HG03060 (cell line): ENCODE data around the gene PDE1C.

Experiments used
- ATAC-seq: cut with Tn5 transposase; IDR thresholded peaks from one replicate; pipeline ENCODE4 v1.9.1; 2021; ENCODE audit warnings: low read depth, moderate number of reproducible peaks; ENCODE audit not compliant: unreplicated experiment

PDE1C gene

GRCh38 chr7:32001948-32002347, 68.3 kb downstream of the PDE1C start:
- ATAC-seq = no peak

- no peak for ATAC-seq
Observed at GRCh38 chr7:31997423-31997822, 72.8 kb downstream of the PDE1C start.

- no peak for ATAC-seq
Observed at GRCh38 chr7:31995134-31995533, 75.1 kb downstream of the PDE1C start.

GRCh38 chr7:31991846-31992245, 78.4 kb downstream of the PDE1C start:
- no peak for ATAC-seq

GRCh38 chr7:31991406-31991805, 78.8 kb downstream of the PDE1C start:
- ATAC-seq = no peak

GRCh38 chr7:31986878-31987518, 83.2 kb downstream of the PDE1C start:
- no peak for ATAC-seq

- ATAC-seq = no peak
Observed at GRCh38 chr7:31982962-31983361, 87.2 kb downstream of the PDE1C start.

GRCh38 chr7:31981874-31982390, 88.3 kb downstream of the PDE1C start:
- no peak for ATAC-seq

- ATAC-seq = no peak
Observed at GRCh38 chr7:31979690-31980330, 90.4 kb downstream of the PDE1C start.

- ATAC-seq = no peak
Observed at GRCh38 chr7:31975546-31975945, 94.7 kb downstream of the PDE1C start.

- no peak for ATAC-seq
Observed at GRCh38 chr7:31974351-31974750, 95.9 kb downstream of the PDE1C start.

GRCh38 chr7:31971049-31971667, 99.0 kb downstream of the PDE1C start:
- no peak for ATAC-seq

GRCh38 chr7:31970501-31970900, 99.7 kb downstream of the PDE1C start:
- ATAC-seq = no peak

GRCh38 chr7:31963569-31964175, 106.5 kb downstream of the PDE1C start:
- no peak for ATAC-seq

- no peak for ATAC-seq
Observed at GRCh38 chr7:31962246-31962645, 108.0 kb downstream of the PDE1C start.

- no peak for ATAC-seq
Observed at GRCh38 chr7:31958226-31958625, 112.0 kb downstream of the PDE1C start.

- no peak for ATAC-seq
Observed at GRCh38 chr7:31957756-31958155, 112.5 kb downstream of the PDE1C start.

GRCh38 chr7:31957090-31957720, 113.0 kb downstream of the PDE1C start:
- no peak for ATAC-seq

GRCh38 chr7:31955641-31956040, 114.6 kb downstream of the PDE1C start:
- ATAC-seq = no peak

- no peak for ATAC-seq
Observed at GRCh38 chr7:31955021-31955420, 115.2 kb downstream of the PDE1C start.

- no peak for ATAC-seq
Observed at GRCh38 chr7:31954500-31954899, 115.7 kb downstream of the PDE1C start.
